NCI-H146 (cell line): ENCODE measurements around the gene CASKIN2.
A peak's percentile ranks its signal among the peaks of the same experiment; 100 is the strongest.
"Not testable (repeated sequence)": the region's sequence is repeated elsewhere in the genome, so short reads cannot be mapped to it uniquely, and the experiment has no call there.

ENCODE experiments used
- DNase-seq: peaks from one replicate; lab custom pipeline; 2025; lab: John Stamatoyannopoulos, UW

Gene CASKIN2

DNA sequence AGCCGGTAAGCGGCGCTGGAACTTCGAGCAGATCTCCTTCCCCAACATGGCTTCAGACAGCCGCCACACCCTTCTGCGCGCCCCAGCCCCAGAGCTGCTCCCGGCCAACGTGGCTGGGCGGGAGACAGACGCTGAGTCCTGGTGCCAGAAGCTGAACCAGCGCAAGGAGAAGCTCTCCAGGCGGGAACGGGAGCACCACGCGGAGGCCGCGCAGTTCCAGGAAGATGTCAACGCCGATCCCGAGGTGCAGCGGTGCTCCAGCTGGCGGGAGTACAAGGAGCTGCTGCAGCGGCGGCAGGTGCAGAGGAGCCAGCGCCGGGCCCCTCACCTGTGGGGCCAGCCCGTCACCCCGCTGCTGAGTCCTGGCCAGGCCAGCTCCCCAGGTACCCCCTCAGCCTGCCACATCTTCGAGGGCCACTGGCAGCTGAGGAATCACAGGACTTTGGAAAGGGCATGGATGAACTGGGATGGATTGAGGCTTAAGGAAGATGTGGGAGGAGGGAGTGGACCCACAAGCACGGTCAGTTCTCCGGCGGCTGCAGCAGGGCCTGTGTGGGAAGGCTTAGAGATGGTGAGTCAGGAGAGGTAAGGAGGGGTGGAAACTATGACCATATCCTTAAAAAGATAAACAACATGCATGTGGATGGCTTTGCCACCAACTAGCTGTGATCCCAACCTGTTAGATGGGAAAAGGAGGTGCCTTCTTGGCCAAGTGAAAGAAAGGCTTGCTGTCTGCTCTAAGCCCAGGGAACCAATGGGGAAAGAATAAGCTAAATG is 6.8 kb upstream of the CASKIN2 start:
- no peak for DNase-seq

DNA sequence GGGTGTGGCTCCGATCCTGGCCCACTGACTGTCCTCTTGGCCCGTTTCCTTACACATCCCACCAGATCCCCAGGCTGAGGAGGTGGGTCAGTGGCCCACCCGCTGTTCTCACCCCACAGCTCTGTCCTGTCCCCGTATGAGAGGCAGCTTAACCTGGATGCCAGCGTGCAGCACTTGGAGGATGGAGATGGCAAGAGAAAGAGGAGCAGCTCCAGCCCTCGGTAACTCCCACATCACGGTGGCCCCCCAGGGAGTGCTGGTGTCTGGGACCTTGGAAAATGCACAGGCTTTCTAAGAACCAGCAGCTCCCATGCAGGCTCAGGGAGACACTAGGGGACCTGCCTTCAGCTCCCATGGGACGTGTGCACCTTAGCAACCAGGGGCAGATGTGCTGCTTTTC is 6.0 kb upstream of the CASKIN2 start:
- no peak for DNase-seq

DNA sequence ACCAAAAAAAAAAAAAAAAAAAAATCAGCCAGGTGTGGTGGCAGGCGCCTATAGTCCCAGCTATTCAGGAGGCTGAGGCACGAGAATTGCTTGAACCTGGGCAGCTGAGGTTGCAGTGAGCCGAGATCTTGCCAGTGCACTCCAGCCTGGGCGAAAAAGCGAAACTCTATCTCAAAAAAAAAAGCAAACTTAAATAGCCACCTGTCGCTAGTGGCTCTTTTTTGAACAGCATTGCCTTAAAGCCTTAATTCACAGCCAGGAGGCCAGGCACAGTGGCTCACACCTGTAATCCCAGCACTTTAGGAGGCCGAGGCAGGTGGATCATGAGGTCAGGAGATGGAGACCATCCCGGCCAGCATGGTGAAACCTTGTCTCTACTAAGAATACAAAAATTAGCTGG is 5.1 kb upstream of the CASKIN2 start:
- not testable (repeated sequence) for DNase-seq

DNA sequence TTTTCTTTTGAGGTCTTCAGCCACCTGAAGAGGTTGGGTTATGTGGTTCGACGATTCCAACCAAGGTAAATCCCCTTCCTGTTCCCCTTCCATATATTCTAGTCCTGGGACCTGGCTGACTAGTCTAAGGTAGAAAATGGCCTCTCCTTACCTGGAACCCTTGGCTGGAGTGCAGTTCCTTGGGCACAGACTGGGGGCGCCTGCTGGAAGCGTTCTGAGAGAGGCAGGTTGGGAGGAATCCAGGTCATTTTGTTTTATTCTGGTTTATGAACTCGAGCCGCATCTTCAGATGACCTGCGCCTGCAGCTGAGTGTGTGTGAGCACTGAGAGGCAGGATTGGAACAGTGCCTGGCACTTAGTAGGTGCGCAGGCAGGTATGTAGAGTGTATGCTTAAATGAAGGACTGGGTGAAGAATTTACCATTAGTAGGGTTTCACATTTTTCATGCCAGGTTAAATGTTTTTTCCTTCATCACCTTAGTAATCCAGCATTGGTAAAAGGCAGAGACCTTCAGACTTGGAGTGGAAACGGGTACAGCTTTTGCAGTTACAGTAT is 3.7 kb upstream of the CASKIN2 start:
- no peak for DNase-seq

DNA sequence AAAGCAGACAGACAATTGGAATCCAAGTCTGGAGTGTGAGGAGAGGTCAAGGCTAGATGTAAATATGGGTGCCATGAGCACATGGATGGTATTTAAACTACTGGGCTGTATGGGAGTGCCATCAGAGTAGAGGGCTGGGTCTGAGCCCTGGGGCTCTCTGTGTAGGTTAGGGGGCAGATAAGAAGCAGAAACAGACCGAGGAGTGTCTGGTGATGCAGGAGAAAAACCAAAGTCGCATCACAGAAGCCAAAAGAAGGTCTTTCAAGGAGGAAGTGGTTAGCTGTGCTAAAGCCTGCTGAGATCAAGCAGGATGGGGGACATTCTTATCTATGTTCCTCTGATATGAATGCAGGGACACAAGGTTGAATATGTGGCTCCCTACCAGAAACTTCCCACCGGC is 2.9 kb upstream of the CASKIN2 start:
- no peak for DNase-seq

DNA sequence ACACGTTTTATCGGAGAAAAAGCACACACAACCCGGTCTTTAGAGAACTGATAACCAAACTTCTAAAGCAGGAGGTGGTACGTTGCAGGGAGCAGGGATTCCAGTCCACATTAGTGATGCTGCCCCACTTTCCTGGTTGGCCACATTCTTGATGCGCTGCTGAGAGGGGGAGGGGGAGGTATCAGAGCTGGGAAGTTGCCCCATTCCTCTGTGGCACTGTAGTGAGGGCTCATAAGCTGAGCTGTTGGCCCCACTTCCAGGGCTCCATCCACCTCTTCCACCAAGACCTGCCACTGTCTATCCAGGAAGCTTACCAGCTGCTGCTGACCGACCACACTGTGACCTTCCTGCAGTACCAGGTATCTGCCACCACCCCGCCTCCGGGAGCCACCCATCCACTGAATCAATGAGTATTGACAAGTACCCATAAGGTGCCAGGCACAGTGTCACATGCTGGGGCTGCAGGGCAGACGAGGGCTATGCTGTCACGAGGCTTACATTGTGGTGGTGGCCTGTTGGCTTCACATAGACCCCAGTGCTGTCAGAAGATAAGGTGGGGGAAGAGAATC is 2.0 kb upstream of the CASKIN2 start:
- peak; percentile 17 for DNase-seq

DNA sequence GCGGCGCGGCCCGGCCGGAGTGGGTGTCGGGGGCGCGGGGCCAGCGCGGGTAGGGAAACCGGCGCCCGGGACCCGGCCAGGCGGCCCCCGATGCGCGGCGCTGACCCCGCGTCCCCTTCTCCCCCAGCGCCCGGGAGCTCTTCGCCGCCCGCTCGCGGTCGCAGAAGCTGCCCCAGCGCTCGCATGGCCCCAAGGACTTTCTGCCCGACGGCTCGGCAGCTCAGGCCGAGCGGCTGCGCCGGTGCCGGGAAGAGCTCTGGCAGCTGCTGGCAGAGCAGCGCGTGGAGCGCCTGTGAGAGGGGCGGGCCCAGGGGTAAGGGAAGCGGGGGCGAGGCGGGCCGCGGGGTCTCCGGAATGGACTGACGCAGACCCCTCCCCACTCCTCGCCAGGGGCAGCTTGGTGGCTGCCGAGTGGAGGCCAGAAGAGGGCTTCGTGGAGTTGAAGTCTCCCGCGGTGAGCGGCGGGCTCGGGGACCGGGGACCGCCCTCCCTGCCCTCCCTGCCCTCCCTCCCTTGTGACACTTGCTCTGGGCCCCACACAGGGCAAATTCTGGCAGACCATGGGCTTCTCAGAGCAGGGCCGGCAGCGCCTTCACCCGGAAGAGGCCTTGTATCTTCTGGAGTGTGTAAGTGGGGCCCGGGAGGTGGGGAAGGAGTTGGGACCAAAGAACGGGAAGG is 1.4 kb upstream of the CASKIN2 start:
- peak; percentile 60 for DNase-seq

DNA sequence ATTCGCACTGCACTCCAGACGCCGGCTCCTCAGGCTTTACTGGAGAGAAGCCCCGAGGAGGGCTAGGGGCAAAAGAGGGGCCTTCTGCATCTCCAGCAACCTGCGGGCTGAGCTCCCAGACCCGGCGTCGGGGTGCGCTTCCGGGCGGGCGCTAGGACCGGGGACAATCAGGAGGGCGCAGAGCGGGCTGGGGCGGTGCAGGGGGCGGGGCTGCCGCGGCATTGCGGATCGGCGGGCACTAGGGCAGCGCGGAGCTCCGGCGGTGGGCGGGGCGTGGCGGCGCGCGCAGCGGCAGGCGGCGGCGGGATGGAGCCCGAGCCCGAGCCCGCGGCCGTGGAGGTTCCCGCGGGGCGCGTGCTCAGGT is 900 bp upstream of the CASKIN2 start, which contains the start of gene TSEN54:
Gene TSEN54 (plus strand): TSS at position 274 of the 364 bp plus-strand sequence. CDS start 33 bp downstream, at position 307.
- DNase-seq, result peak; percentile 90

DNA sequence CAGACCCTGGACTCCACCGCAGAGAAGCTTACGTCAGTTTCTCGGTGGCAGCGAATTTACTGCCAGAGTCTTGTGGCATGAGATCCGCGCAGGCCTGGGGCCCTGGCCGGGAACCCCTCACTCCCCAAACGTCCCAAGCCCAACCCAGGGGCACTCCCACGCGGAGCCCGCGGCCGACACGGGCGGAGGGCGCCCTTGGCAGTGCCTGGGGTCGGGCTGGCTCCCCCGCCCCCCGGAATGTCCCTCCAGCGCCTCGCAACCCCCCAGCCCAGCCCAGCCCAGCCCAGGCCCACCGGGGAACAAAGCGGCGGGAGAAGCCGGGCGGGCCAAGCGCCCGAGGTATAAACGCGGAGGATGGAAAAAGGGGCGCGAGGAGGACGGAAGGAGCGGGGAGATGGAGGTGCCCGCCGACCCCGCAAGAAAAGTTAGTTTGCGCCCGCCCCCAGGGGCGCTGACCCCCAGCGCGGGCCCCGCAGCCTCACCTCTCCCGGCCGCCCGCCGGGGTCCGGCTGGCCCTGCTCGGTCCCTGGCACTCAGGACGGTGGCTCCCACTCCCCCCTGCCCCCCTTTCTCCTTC is 330 bp downstream of the CASKIN2 start:
- DNase-seq, result no peak

DNA sequence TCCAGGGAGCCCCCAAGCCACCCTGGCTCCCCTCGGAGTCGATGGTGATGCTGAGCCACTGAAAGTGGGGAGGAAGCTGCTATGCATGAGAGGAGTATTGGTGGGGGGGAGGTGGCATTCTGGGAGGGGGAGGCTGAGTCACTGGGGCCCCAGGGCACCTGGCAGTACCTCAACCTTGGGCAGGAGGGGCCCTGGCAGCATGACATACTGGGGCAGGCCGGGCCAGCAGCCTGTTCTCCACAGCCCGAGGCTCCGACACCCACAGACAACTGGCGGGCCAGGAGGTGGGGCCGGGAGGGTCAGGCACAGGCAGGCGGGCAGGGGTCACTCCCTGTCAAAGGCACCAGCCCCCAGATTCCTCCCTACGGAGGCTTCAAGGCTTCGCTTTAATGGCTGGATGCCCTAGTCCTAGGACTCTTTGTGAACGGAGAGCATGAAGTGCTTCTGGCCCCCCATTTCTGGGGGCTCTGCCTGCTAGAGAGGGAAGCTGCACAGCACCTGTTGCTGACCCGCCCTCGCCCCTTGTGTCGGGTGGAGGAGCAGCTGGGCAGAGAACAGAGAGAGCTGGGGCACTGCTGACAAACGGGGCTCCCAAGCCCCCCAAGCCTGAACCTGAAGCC is 928 bp downstream of the CASKIN2 start:
- no peak for DNase-seq

DNA sequence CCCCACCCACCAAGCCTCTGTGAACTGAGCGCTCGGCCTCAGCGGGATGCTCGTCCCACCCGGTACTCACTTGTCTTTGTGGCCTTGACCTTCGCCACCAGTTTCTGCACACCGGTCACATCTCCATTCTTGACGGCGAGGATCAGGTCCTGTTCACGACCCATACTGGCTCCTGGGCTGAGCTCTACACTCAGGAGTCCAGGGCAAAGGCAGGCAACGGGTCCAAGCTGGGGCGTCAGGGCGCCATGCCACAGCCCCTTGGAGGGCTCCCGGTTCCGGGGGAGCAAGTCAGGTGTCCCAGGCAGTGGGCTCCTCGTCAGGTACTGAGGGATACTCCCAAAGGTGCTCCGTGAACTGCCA is 1.7 kb downstream of the CASKIN2 start:
- DNase-seq, result no peak

DNA sequence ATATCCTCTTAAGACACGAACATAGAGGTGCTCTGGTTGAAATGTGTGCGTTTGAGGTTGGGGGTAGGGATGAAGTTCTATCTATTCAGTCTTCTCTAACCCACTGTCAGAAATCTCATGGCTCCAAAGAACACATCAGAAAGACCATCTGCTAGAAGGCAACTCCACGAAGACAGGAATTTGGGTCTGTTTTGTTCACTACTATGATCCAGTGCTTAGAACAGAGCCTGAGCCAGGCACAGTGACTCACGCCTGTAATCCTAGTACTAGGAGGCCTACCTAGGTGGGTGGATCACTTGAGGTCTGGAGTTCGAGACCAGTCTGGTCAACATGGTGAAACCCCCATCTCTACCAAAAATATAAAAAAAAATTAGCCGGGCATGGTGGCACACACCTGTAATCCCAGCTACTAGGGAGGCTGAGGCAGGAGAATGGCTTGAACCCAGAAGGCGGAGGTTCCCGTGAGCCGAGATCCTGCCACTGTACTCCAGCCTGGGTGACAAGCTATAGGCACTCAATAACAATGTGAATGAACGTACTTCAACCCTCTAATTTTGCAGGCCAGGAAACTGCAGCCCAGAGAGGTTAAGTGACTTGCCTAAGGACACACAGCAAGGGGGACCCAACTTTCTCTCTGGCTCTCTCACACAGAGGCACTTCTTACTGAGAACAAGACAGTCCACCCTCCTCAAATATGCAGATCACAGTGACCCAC is 2.3 kb downstream of the CASKIN2 start:
- no peak for DNase-seq

DNA sequence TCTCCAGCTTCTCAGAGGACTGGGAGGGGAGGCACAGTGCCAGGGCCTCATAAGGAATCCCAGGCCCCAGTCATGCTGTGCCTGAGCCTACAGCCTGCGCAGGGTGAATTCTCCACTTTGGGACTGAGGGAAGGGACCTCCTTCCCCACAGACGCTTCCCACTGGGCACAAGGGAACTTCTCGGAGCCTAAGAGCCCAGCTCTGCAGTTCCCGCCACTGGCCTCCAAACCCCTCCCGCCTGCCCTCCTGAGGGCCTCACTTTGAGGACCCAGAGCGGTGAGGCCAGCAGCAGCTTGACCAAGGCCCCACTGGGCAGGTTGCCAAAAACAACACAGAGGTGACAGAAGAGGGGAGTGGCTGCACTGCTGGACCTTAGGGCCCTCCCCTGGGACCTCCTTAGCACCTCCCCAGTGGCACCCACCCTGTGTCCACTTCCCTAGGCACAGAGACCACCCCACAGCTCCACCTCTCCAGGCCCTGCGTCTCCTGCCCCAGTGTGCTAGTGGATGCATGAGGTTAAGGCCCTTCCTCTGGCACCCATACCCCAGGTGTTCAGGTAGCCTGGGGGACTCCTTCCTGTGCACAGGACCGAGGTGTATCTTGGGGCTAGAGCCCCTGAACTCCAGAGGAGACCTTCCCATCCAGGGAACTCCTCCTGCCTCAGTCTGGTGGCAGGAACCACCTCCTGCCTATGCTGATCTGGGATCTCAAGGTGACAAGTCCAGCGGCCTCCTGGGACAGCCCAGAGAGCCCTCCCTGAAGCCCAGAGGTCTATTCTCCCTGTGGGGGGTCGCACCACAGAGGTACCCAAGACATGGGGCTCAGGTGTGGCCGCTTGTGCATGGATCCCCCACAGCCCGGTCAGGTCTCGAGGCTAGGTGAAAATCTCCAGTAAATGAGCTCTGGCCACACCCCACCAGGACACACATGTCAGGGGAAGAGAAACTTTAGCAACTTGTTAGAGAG is 3.4 kb downstream of the CASKIN2 start:
- DNase-seq, result peak; percentile 56

DNA sequence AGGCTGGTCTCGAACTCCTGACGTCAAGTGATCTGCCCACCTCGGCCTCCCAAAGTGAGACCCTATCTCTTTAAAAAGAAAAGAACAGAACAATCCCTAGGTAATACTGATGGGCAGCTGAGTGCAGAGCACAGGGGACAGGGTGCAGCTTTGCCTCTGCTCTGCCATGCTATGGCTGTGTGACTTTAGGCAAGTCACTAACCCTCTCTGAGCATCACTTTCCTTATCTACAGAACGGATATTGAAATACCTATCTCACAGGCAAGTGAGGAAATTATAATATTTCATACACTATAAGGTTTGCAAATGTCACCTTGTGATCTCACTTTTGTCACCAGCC is 4.1 kb downstream of the CASKIN2 start:
- no peak for DNase-seq

DNA sequence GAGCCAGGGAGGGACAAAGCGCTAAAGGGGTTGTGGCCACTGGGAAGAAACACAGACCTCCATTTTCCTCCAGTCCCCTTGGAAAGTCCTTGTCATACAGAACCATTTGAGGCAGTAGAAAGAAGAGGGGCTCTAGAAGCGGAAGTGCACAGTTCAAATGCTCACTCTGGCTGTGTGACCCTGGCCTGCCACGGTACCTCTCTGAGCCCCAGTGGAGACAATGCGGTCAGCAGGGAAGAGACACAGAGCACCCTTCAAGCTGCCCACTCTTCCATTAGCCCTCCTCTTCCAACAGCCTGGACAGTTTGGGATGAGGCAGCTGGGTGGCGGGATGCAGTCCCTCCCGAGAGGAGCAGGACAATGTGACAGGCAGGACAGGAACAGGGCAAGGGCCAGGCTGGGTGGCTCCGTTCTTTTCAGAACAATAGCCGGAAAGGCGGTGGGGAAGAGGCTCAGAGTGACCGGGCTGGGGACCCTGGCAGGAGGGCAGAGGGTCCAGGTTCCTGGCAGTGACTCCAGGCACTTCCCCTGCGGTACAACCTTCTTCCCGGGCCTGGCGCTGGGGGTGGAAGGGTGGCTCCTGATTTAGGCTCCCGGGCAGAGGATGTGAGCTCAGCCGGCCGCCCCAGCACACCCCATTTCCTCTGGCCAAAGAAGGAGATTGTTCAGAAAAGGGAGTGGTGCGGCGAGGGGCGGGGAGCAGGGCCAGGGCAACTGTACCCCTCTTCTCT is 5.6 kb downstream of the CASKIN2 start:
- DNase-seq, result no peak

DNA sequence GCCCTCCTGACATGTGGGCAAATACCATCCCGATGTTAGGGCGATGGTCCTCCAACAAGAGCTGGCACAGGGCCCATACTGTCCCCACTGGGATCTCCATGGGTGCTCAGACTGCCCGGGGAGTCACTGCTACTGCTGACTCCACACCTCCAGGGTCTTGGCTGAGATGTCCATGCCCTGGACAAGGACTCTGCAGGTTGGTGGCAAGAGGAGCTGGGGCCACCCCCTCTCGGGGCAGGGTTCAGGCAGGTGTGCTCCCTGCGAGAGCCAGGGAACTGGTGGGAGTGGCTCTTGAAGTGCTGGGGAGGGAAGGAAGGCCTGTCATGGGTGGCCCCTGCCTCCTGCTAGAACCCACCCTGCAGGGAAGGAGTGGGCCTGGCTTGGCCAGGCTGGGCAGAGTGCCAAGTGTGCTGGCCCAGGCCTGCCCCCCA is 6.4 kb downstream of the CASKIN2 start:
- no peak for DNase-seq

DNA sequence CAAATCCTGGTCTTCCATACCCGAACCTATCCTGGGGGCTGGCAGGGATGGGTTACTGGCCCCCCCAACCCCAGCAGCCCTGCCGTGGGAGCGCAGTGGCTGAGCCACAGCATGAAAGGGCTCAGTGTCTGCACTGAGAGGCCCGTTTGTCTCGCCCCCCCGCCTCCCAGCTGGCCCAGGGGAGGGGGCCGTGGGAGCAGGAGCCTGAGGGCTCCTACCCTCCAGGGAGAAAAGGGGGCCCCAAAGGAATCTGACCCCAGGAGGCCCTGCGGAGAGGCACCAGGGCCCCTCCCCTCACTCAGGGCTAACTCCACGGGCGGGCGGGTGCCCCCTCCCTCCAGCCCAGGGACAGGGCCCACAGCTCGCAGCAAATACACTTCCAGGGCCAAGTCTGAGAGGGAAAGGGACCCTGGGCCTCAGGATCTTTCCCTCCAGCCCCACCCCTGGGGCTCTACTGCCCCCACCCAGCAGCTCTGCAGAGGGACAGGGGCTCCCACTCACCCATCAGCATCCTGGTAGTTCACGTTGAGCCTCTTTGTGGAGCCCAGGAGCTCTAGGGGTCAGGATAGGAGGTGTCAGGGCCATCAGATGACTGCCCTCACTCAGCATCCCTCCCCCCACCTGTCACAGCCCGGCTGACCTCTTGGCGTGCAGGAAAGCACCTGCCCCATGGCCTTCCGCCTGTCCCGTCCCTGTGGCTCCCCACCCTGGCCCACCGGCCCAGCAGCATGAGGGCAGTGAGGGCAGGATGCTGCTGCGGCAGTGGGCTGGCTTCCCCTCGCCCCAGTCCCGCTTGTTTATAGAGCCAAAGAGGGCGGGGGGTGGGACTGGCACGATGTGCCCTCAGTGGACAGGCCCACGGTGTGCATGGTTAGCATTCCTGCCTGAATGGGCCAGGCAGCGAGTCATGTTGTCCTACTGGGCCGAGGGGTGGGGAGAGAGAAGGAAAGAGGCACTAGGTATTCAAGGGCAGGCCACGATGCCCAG is 7.3 kb downstream of the CASKIN2 start:
- DNase-seq, result no peak

DNA sequence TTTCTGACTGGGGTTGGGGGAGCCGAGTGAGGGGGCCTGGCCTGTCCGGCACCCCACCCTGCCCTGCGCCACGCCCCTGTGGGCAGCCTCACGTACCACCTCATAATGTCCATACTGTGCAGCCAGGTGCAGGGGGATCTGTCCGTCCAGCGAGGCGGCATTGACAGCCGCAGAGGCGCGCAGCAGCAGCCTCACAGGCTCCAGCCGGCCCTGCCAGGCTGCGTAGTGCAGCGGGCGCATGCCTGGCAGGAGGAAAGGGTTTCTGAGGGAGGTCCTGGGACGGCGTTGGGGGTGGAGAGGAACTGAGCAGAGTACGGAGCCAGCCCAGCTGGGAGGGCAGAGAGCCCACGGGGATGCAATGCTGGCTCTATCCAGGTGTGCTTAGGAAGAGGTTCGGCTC is 8.4 kb downstream of the CASKIN2 start:
- no peak for DNase-seq

DNA sequence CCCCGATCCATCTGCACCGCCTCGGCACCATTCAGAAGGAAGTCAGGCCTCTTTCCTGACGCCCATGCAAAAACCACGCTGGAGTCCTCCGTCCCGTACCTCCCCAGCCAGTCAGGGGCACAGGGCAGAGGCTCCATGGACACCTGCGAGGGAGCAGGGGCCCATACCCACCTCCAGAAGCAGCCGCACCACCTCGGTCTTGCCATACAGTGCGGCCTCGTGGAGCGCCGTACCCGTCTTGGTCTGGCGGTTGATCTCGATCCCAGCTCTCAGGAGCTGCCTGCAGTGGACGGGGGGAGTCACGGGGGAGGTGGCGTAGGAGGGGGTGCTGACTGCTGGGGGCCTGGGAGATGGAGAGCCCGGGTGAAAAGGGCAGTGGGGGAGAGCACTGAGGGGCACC is 9.2 kb downstream of the CASKIN2 start:
- DNase-seq, result no peak
